GM08714 (cell line): ENCODE data around the gene TRMT1.

Source experiments
- H3K4me3 ChIP-seq: fragments of 200-500 bp; sonication (Bioruptor generic); 2 replicates; pipeline ENCODE4 v1.5.1; 2014; ENCODE audit warnings: mild to moderate bottlenecking, low read length, inconsistent platforms
- ZNF274 ChIP-seq: IDR thresholded peaks from 2 replicates; pipeline ENCODE4 v1.6.1; 2012; ENCODE audit warnings: mild to moderate bottlenecking, low read depth, low read length

Gene TRMT1

GRCh38 chr19:13060233-13060963, 56.1 kb downstream of the TRMT1 start:
- H3K4me3 ChIP-seq = no peak overlapping the region
- TF ChIP-seq ZNF274 = no peak

GRCh38 chr19:13058951-13059660, 57.4 kb downstream of the TRMT1 start:
- H3K4me3 ChIP-seq = no peak overlapping the region
- TF ChIP-seq ZNF274 = no peak

DNA sequence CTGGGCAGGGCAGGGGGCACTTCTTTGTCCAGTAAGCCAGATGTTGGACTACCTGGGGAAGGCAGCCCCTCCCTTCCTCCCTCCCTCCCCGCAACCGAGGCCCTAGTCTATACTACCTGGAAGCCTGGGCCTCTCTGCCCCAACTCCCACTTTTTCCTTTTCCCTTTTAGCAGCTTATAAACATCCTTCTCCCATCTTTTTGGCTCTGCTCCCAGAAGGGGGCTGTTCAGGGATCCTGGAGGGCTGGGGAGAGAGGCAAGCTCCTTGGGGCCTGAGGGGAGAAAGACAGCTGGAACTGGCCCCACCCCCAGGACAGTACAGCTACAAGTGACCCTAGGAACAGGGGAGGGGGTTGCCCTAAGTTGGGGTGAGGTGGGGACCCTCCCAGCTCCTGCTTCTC, 58.8 kb downstream of the TRMT1 start:
- TF ChIP-seq ZNF274 = no peak
- no peak overlapping the region for H3K4me3 ChIP-seq

DNA sequence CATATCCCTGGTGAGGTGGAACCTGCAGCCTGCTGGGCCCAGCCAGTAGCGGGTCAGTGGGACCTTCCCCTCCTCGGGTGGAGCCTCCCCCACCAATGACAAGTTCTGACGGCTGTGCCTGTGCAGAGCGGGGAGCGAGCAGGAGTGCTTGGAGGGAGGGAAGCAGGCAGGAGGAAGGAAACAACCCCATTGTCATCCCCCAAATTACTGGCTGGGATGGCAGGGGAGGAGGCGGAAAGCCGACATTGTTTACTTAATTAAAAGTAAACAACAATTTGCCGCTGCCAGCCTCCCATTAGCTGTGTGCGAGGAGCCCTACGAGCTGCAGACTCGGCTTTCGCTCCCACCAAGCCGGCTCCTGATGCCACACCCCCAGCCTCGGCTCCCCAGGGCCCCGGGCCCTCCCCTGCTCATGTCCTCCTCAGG, 59.4 kb downstream of the TRMT1 start:
- no peak overlapping the region for H3K4me3 ChIP-seq
- no peak for TF ChIP-seq ZNF274

GRCh38 chr19:13056052-13056660, 60.4 kb downstream of the TRMT1 start:
- H3K4me3 ChIP-seq = no peak overlapping the region
- TF ChIP-seq ZNF274 = no peak

DNA sequence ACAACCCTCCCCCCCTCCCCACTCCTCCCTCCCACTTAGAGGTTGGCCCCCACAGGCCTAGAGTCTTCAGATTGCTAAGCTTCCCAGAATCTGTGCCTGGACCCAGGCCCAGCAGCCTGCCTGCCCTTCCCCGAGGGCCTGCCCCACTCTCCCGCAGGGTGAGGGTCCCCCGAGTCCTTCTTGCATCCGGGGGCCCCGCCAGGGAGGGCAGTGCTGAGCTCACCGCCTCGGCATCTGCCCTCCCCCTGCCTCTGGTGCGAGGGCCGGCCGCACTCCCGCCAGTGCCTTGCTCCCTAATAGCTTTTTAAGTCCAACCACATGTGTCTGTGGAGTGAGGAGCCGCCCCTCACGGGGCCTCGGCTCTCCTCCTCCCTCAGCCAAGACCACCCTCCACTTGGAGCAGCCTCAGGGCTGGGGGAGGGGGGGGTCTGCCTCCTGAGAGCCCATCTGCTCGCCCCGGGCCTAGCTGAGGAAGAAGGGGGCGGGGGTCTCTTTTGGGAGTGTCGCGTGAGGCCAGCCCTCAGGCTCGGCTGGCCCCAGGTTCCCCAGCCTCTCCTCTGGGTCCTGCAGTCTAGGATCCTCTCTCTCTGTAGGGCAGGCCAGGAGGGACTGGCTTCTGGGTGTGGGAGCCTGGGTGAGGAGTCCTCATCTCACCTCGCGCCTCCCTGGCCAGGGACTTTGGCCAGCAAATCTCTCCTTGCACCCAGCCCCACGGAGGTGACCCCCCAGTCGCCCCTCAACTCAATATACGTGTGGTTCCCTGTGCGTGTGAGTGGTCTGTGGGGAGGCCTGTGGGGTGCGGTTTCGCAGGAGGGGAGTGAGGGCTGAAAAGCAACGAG, 61.1 kb downstream of the TRMT1 start:
- TF ChIP-seq ZNF274 = no peak
- H3K4me3 ChIP-seq = no peak overlapping the region
